Liver (tissue), 9 donors: ENCODE measurements around the gene OR52N1. TPM values are rescaled to one million over a fixed set of nuclear protein-coding genes. Genes with fewer than 3 reads are reported as not detected.

Source experiments
- DNase-seq: peaks from one replicate; pipeline ENCODE4 v3.0.0-alpha.2; 2017; ENCODE audit warnings: low spot score
- H3K27ac ChIP-seq, 2 donors: one replicate each; pipeline ENCODE4 v1.7.0; 2013; ENCODE audit warnings: inconsistent platforms in 2 of 2, low read length in 2 of 2, control low read depth in 1 of 2, low read depth in 1 of 2, mild to moderate bottlenecking in 1 of 2
- H3K27me3 ChIP-seq, 4 donors: one replicate each; pipeline versions ENCODE4 v1.6.1 to v1.7.0; 2013; ENCODE audit warnings: low read length in 3 of 4, inconsistent platforms in 1 of 4, mild to moderate bottlenecking in 1 of 4, moderate library complexity in 1 of 4; ENCODE audit not compliant: control insufficient read depth in 4 of 4, insufficient read depth in 4 of 4
- H3K36me3 ChIP-seq, 4 donors: one replicate each; pipeline versions ENCODE4 v1.6.1 to v1.7.0; 2013; ENCODE audit warnings: low read length in 3 of 4, mild to moderate bottlenecking in 3 of 4, low read depth in 1 of 4, moderate library complexity in 1 of 4; ENCODE audit not compliant: control insufficient read depth in 4 of 4, insufficient read depth in 3 of 4
- H3K4me1 ChIP-seq, 4 donors: one replicate each; pipeline versions ENCODE4 v1.6.1 to v1.7.0; 2013; ENCODE audit warnings: low read length in 3 of 4, mild to moderate bottlenecking in 3 of 4, moderate library complexity in 1 of 4; ENCODE audit not compliant: control insufficient read depth in 4 of 4, insufficient read depth in 4 of 4
- H3K4me3 ChIP-seq, 3 donors: one replicate each; pipeline versions ENCODE4 v1.6.1 to v1.7.0; 2013; ENCODE audit warnings: low read length in 3 of 3, control low read depth in 1 of 3, low read depth in 1 of 3, mild to moderate bottlenecking in 1 of 3
- H3K9ac ChIP-seq, 2 donors: one replicate each; pipeline ENCODE4 v1.7.0; 2013; ENCODE audit warnings: low read length in 2 of 2, mild to moderate bottlenecking in 2 of 2, moderate library complexity in 2 of 2, control low read depth in 1 of 2, low read depth in 1 of 2
- H3K9me3 ChIP-seq, 4 donors: one replicate each; pipeline versions ENCODE4 v1.6.1 to v1.7.0; 2013; ENCODE audit warnings: low read length in 3 of 4; ENCODE audit not compliant: control insufficient read depth in 4 of 4
- ATF3 ChIP-seq: IDR thresholded peaks from 2 replicates; pipeline ENCODE4 v1.6.1; 2016; ENCODE audit warnings: antibody characterized with exemption
- CTCF ChIP-seq: fragments of 150-350 bp; IDR thresholded peaks from 2 replicates; pipeline ENCODE4 v1.5.1; 2017; ENCODE audit warnings: improper control_type of control experiment, low read depth, low read length; ENCODE audit not compliant: missing input control
- EGR1 ChIP-seq, 2 donors: IDR thresholded peaks; 2 replicates each; pipeline ENCODE4 v1.6.1; 2016 to 2018; ENCODE audit warnings: antibody characterized with exemption in 2 of 2, low read depth in 2 of 2
- FOXA1 ChIP-seq: IDR thresholded peaks from 2 replicates; pipeline ENCODE4 v1.6.1; 2016; ENCODE audit warnings: antibody characterized with exemption
- HNF4G ChIP-seq: IDR thresholded peaks from 2 replicates; pipeline ENCODE4 v1.6.1; 2016; ENCODE audit warnings: antibody characterized with exemption
- JUND ChIP-seq, 2 donors: IDR thresholded peaks; 2 replicates each; pipeline ENCODE4 v1.6.1; 2016; ENCODE audit warnings: antibody characterized with exemption in 2 of 2
- MAX ChIP-seq: IDR thresholded peaks from 2 replicates; pipeline ENCODE4 v1.6.1; 2016; ENCODE audit warnings: antibody characterized with exemption
- NR2F2 ChIP-seq: IDR thresholded peaks from 2 replicates; pipeline ENCODE4 v1.6.1; 2016; ENCODE audit warnings: antibody characterized with exemption
- RAD21 ChIP-seq, 2 donors: IDR thresholded peaks; 2 replicates each; pipeline ENCODE4 v1.6.1; 2016; ENCODE audit warnings: antibody characterized with exemption in 2 of 2, mild to moderate bottlenecking in 2 of 2
- REST ChIP-seq: IDR thresholded peaks from 2 replicates; pipeline ENCODE4 v1.6.1; 2016; ENCODE audit warnings: antibody characterized with exemption, mild to moderate bottlenecking
- SP1 ChIP-seq: IDR thresholded peaks from 2 replicates; pipeline ENCODE4 v1.6.1; 2018; ENCODE audit warnings: antibody characterized with exemption, mild to moderate bottlenecking
- YY1 ChIP-seq: IDR thresholded peaks from 2 replicates; pipeline ENCODE4 v1.6.1; 2016; ENCODE audit warnings: antibody characterized with exemption, mild to moderate bottlenecking
- ZBTB33 ChIP-seq: IDR thresholded peaks from 2 replicates; pipeline ENCODE4 v1.6.1; 2016; ENCODE audit warnings: antibody characterized with exemption
- WGBS: extraction: QIAGEN DNeasy Blood & Tissue Kit; methylation state at CpG from one replicate; pipeline ENCODE4 v1.1.7; 2013; 5-methylcytosine and 5-hydroxymethylcytosine counted together
- polyA plus RNA-seq, 2 donors: library from polyadenylated mRNA; stranded (reverse) in 1 of 2; unstranded in 1 of 2; fragments of 200-250 nt in 1 of 2; fragments of >200 nt in 1 of 2; fragmentation: Nextera tagmentation in 1 of 2; extraction: Ambion mirVana in 1 of 2; gene quantifications; one replicate each; pipeline versions ENCODE4 v1.2.1 to v1.2.3, GENCODE V29; 2013 to 2015
- total RNA-seq, 2 donors: library from RNA; depleted of rRNA; stranded (reverse); fragments of >200 nt; gene quantifications; one replicate each; pipeline ENCODE4 v1.2.3, GENCODE V29; 2014
- donor health status: healthy.
- donor health status: healthy.
- donor health status: healthy.
- donor health status: healthy.
- donor health status: healthy.

OR52N1 gene
- total and polyA plus RNA-seq, 4 donors: under 0.01 to 0.05 TPM; not detected in 2

- Histone ChIP-seq H3K9ac (no peak overlapping the region), H3K4me1 (peaks cover 2 to 13% (median 7%) of the 10 kb centered on the region in 4 donors), H3K4me3 (no peak overlapping the region), H3K9me3 (no peaks in the 10 kb centered on the region), H3K27ac (no peak overlapping the region), H3K27me3 (peaks cover 0 to 3% (median 0%) of the 10 kb centered on the region in 4 donors), H3K36me3 (no peaks in the 10 kb centered on the region)
- TF ChIP-seq ZBTB33 (no peak), NR2F2 (no peak)
- WGBS: 81% methylated on average over 6 of the region's 6 CpGs
- no peak for DNase-seq
Measured at GRCh38 chr11:5809905-5810795, 19.1 kb upstream of the OR52N1 start.

- no peak for TF ChIP-seq SP1
- no peak for TF ChIP-seq EGR1 (IDR thresholded peaks at IDR 0.05; ENCODE audit: low read depth in 2 of 2)
- TF ChIP-seq HNF4G: no peak
- TF ChIP-seq RAD21 (IDR thresholded peaks at IDR 0.05): no peak
- no peak for TF ChIP-seq JUND (IDR thresholded peaks at IDR 0.05)
- no peak for TF ChIP-seq FOXA1
- TF ChIP-seq CTCF: no peak
- no peak for TF ChIP-seq YY1
- TF ChIP-seq MAX: no peak
- no peak for TF ChIP-seq ATF3
- TF ChIP-seq REST: no peak
- Histone ChIP-seq H3K27me3 (peaks cover 0 to 3% (median 0%) of the 10 kb centered on the region in 4 donors), H3K4me3 (peak overlapping the region; percentile 32 to 65 (median 35)), H3K9me3 (no peaks in the 10 kb centered on the region), H3K9ac (peak overlapping the region in 1 of 2 donors; percentile 45), H3K36me3 (no peaks in the 10 kb centered on the region), H3K27ac (no peak overlapping the region), H3K4me1 (peaks cover 2 to 13% (median 7%) of the 10 kb centered on the region in 4 donors)
- WGBS: 45% methylated on average over 5 of the region's 5 CpGs
- DNase-seq: no peak
Measured at GRCh38 chr11:5809122-5809519, 18.1 kb upstream of the OR52N1 start.
